K562 (cell line): ENCODE measurements around the gene RNF13. TPM values are rescaled to one million over a fixed set of nuclear protein-coding genes. Genes with fewer than 3 reads are reported as not detected.

Experiments
- ATAC-seq: fragments of 200-7000 bp; cut with Tn5 transposase; 3 replicates; pipeline ENCODE4 v1.9.1; 2020; ENCODE audit warnings: moderate library complexity
- BruUV-seq: library from RNA; stranded (reverse); fragments of 400-500 nt; replicated peaks from 2 replicates; lab custom pipeline; 2021; lab: Mats Ljungman, UMichigan
- CTCF ChIA-PET: fragments of 300-600 bp; formaldehyde crosslinking; extraction: SDS; loops from one replicate; lab custom pipeline; 2021; ENCODE audit warnings: low intra/inter-chr PET ratio; lab: Yijun Ruan, JAX
- POLR2A ChIA-PET: fragments of 300-600, 350-650 bp; sonication (Branson Sonifier 250); formaldehyde crosslinking; extraction: SDS; loops from one replicate; lab custom pipeline; 2021; ENCODE audit warnings: antibody characterized with exemption, inconsistent platforms; lab: Yijun Ruan, JAX
- DNase-seq, 4 experiments: peaks; one replicate each; pipeline versions ENCODE4 v3.0.0 to v3.0.0-alpha.2; 2011 to 2018; ENCODE audit warnings: low spot score in 3 of 4, mixed read lengths in 3 of 4; ENCODE audit errors: extremely low read depth in 1 of 4
- FAIRE-seq: peaks from 2 replicates; lab custom pipeline; 2011; peaks lifted over from hg19 to GRCh38; lab: Jason Lieb, UNC
- H2AFZ ChIP-seq: 2 replicates; pipeline ENCODE4 v1.6.0; 2011; ENCODE audit warnings: low read depth, low read length, control low read depth, inconsistent platforms
- H3K27ac ChIP-seq: fragments of 200-600 bp; 3 replicates; pipeline ENCODE4 v1.8.0; 2011; ENCODE audit warnings: low read depth, mild to moderate bottlenecking, control low read depth, inconsistent platforms, low read length, moderate library complexity, mixed read lengths; ENCODE audit errors: extremely low read depth
- H3K27me3 ChIP-seq, 2 experiments: fragments of 300-600 bp in 1 of 2; 2 replicates in 1 of 2; 3 replicates in 1 of 2; pipeline versions ENCODE4 v1.6.0 to v1.8.0; 2011; ENCODE audit warnings: inconsistent platforms in 2 of 2, low read length in 2 of 2, mild to moderate bottlenecking in 1 of 2, mixed read lengths in 1 of 2, moderate library complexity in 1 of 2; ENCODE audit not compliant: control insufficient read depth in 2 of 2, insufficient read depth in 2 of 2
- H3K36me3 ChIP-seq: fragments of 300-600 bp; 3 replicates; pipeline ENCODE4 v1.8.0; 2011; ENCODE audit warnings: mild to moderate bottlenecking, low read length, inconsistent platforms; ENCODE audit not compliant: control insufficient read depth, insufficient read depth
- H3K4me1 ChIP-seq, 2 experiments: fragments of 200-600 bp in 1 of 2; replicated peaks in 1 of 2; 2 replicates in 1 of 2; 3 replicates in 1 of 2; pipeline versions ENCODE4 v1.5.1 to v1.8.0; 2011; ENCODE audit warnings: inconsistent platforms in 2 of 2, low read length in 2 of 2, mild to moderate bottlenecking in 1 of 2, mixed read lengths in 1 of 2, moderate library complexity in 1 of 2; ENCODE audit not compliant: control insufficient read depth in 2 of 2, insufficient read depth in 2 of 2
- H3K4me2 ChIP-seq: 2 replicates; pipeline ENCODE4 v1.6.1; 2011; ENCODE audit warnings: low read length, control low read depth, inconsistent platforms, mixed read lengths; ENCODE audit not compliant: insufficient read depth
- H3K4me3 ChIP-seq: fragments of 200-600 bp; sonication (generic), shearing (Covaris generic); 2 replicates; pipeline ENCODE4 v1.5.1; 2016; ENCODE audit warnings: control low read depth, inconsistent platforms
- H3K79me2 ChIP-seq: fragments of 200-600 bp; 3 replicates; pipeline ENCODE4 v1.8.0; 2011; ENCODE audit warnings: low read length, inconsistent platforms; ENCODE audit not compliant: control insufficient read depth, insufficient read depth
- H3K9ac ChIP-seq, 2 experiments: 2 replicates each; pipeline versions ENCODE4 v1.6.0 to v1.6.1; 2011; ENCODE audit warnings: low read depth in 2 of 2, low read length in 2 of 2, control low read depth in 1 of 2, inconsistent platforms in 1 of 2, mild to moderate bottlenecking in 1 of 2, mixed read lengths in 1 of 2; ENCODE audit not compliant: insufficient read depth in 1 of 2
- H3K9me1 ChIP-seq: one replicate; pipeline ENCODE4 v1.6.0; 2011; ENCODE audit warnings: inconsistent platforms, mild to moderate bottlenecking, low read length, moderate library complexity; ENCODE audit not compliant: control insufficient read depth, insufficient read depth
- H3K9me3 ChIP-seq: replicated peaks from 2 replicates; pipeline ENCODE4 v1.5.1; 2011; ENCODE audit warnings: low read depth, low read length, inconsistent platforms; ENCODE audit not compliant: control insufficient read depth, insufficient read depth
- H4K20me1 ChIP-seq: replicated peaks from 2 replicates; pipeline ENCODE4 v1.6.1; 2011; ENCODE audit warnings: low read length, inconsistent platforms, mixed read lengths; ENCODE audit not compliant: control insufficient read depth, insufficient read depth
- CHD1 ChIP-seq: fragments of 200-600 bp; sonication (generic); IDR thresholded peaks from one replicate; pipeline ENCODE4 v1.6.1; 2012; ENCODE audit warnings: mild to moderate bottlenecking, moderate library complexity, low read length, inconsistent platforms
- CREB1 ChIP-seq, 2 experiments: sonication (generic) in 1 of 2; formaldehyde crosslinking in 1 of 2; IDR thresholded peaks; 2 replicates each; pipeline versions ENCODE4 v1.6.1 to v1.8.0; 2012 to 2022; ENCODE audit warnings: inconsistent platforms in 1 of 2, mild to moderate bottlenecking in 1 of 2, missing genetic modification reagents in 1 of 2, moderate library complexity in 1 of 2
- FOXK2 ChIP-seq, 2 experiments: fragments of 450-650 bp; IDR thresholded peaks in 1 of 2; conservative IDR thresholded peaks in 1 of 2; 2 replicates each; pipeline ENCODE4 v1.6.1; 2016; ENCODE audit warnings: low read depth in 2 of 2, mild to moderate bottlenecking in 1 of 2
- HLTF ChIP-seq: fragments of 450-650 bp; IDR thresholded peaks from 2 replicates; pipeline ENCODE4 v1.6.1; 2016
- KLF13 ChIP-seq: fragments of 450-650 bp; IDR thresholded peaks from 2 replicates; pipeline ENCODE4 v1.6.1; 2016; ENCODE audit warnings: missing genetic modification characterization, low read depth, mild to moderate bottlenecking, missing compliant biosample characterization, moderate library complexity, borderline replicate concordance
- PATZ1 ChIP-seq: fragments of 250-450 bp; sonication (Bioruptor Pico); IDR thresholded peaks from 2 replicates; pipeline ENCODE4 v1.5.0; 2020; ENCODE audit warnings: mild to moderate bottlenecking, borderline replicate concordance
- POLR2AphosphoS5 ChIP-seq: IDR thresholded peaks from 2 replicates; pipeline ENCODE4 v1.6.1; 2011; ENCODE audit warnings: mild to moderate bottlenecking, low read depth, low read length, moderate library complexity; ENCODE audit not compliant: control insufficient read depth, insufficient read depth
- TCF7 ChIP-seq: sonication (generic); IDR thresholded peaks from 2 replicates; pipeline ENCODE4 v1.6.1; 2016; ENCODE audit warnings: antibody characterized with exemption, borderline replicate concordance
- USF2 ChIP-seq: sonication (generic); formaldehyde crosslinking; IDR thresholded peaks from 2 replicates; pipeline ENCODE4 v1.5.0; 2020; ENCODE audit warnings: missing genetic modification reagents
- ZBTB33 ChIP-seq: sonication (generic); formaldehyde crosslinking; IDR thresholded peaks from 2 replicates; pipeline ENCODE4 v1.8.1; 2023; ENCODE audit warnings: mild to moderate bottlenecking, missing genetic modification reagents
- ZNF449 ChIP-seq: fragments of 250-450 bp; sonication (Bioruptor Pico); IDR thresholded peaks from 2 replicates; pipeline ENCODE4 v1.8.0; 2022; ENCODE audit warnings: moderate library complexity, mild to moderate bottlenecking, inconsistent platforms
- ZNF77 ChIP-seq: fragments of 250-450 bp; sonication (Bioruptor Pico); IDR thresholded peaks from 2 replicates; pipeline ENCODE4 v1.5.0; 2020
- WGBS: fragments of 100-300 bp; shearing (Covaris generic); methylation state at CpG from one replicate; pipeline ENCODE4 v1.1.6; 2016; ENCODE audit warnings: low coverage, mixed read lengths; ENCODE audit not compliant: insufficient coverage; ENCODE audit errors: missing lambda C conversion rate; 5-methylcytosine and 5-hydroxymethylcytosine counted together
- in situ Hi-C: fragments of 300-500 bp; cut with MboI; formaldehyde crosslinking; loops from 4 replicates; pipeline ENCODE4 v1.15.0; 2018; ENCODE audit warnings: inconsistent platforms, mixed read lengths
- intact Hi-C: fragments of 100-400 bp; cut with micrococcal nuclease; formaldehyde crosslinking; loops from 2 replicates; pipeline ENCODE4 v1.14.2; 2022
- polyA plus RNA-seq, 8 experiments: library from polyadenylated mRNA; depleted of rRNA in 4 of 8; stranded (reverse) in 5 of 8; unstranded in 3 of 8; fragments of >200 nt; fragmentation: Nextera tagmentation in 2 of 8; fragmentation: Illumina TruSeq in 1 of 8; extraction: Ambion mirVana in 2 of 8; extraction: Trizol in 1 of 8; gene quantifications; 2 replicates each; pipeline versions ENCODE4 v1.2.1 to v1.2.3, GENCODE V29; 2011 to 2014; ENCODE audit warnings: inconsistent platforms in 1 of 8, missing spikeins in 1 of 8
- total RNA-seq, 7 experiments: library from RNA; depleted of rRNA in 6 of 7; stranded (reverse); fragments of >200 nt in 6 of 7; fragmentation: Illumina TruSeq in 2 of 7; extraction: Trizol in 2 of 7; gene quantifications; 2 replicates each; pipeline versions ENCODE4 v1.2.1 to v1.2.3, GENCODE V29; 2011 to 2021; ENCODE audit warnings: low replicate concordance in 1 of 7

RNF13 gene
- total and polyA plus RNA-seq, 9 of the 15 experiments (the other 6 are each of a cell fraction or from before 2014, with no cell fraction given), result 12.7 to 35.8 (median 18.9) TPM

- H3K27me3 ChIP-seq, result no peaks in the 10 kb centered on the region
- in situ Hi-C loops (no loop called here), intact Hi-C loops (no loop called here)
- POLR2A ChIA-PET, result interaction anchor here (1.1 kb wide), 1 partner anchor 9 kb away, joined by 3 read pairs; no protein-coding TSS in a partner anchor
- no peak overlapping the region for H3K4me3 ChIP-seq
- ATAC-seq, result no peak
- no peak overlapping the region for H3K9ac ChIP-seq
- no peak overlapping the region for H3K4me2 ChIP-seq
- no peaks in the 10 kb centered on the region for H3K79me2 ChIP-seq
- H3K4me1 ChIP-seq, result no peaks in the 10 kb centered on the region; a peak in 1 of 5 replicates
- no peak overlapping the region for H3K27ac ChIP-seq
- 62% methylated on average over 4 of the region's 4 CpGs for WGBS
- H3K9me1 ChIP-seq, result no peaks in the 10 kb centered on the region
- no TSS peak for BruUV-seq
- no peak for DNase-seq
- no peaks in the 10 kb centered on the region for H4K20me1 ChIP-seq
- FAIRE-seq, result no peak
- CTCF ChIA-PET, result no interaction called here
- no peaks in the 10 kb centered on the region for H3K36me3 ChIP-seq
- H2AFZ ChIP-seq, result no peak overlapping the region
- H3K9me3 ChIP-seq, result no peaks in the 10 kb centered on the region
- TF ChIP-seq ZNF449 (CRISPR knock-in tag) (no peak), ZBTB33 (no peak), POLR2AphosphoS5 (no peak), USF2 (CRISPR knock-in tag) (no peak), HLTF (no peak), CREB1 (IDR thresholded peaks at IDR 0.05) (no peak), CREB1 (CRISPR knock-in tag; IDR thresholded peaks at IDR 0.05) (no peak), KLF13 (tag) (no peak), CHD1 (no peak), TCF7 (no peak), ZNF77 (no peak), PATZ1 (CRISPR knock-in tag) (no peak), FOXK2 (conservative IDR thresholded peaks at IDR 0.05 in 1 of 2, IDR thresholded peaks at IDR 0.05 in 1 of 2; ENCODE audit: low read depth in 2 of 2) (no peak)
These were observed 96.9 kb downstream of the RNF13 start for GRCh38 chr3:149909923-149910322.
